Type B pancreatic cell (in vitro differentiated cells): ENCODE data around the gene ZDHHC7. TPM values are rescaled to one million over a fixed set of nuclear protein-coding genes. Genes with fewer than 3 reads are reported as not detected.
"Not testable (repeated sequence)": the region's sequence is repeated elsewhere in the genome, so short reads cannot be mapped to it uniquely, and the experiment has no call there.

ENCODE experiments used
- DNase-seq: peaks from one replicate; pipeline ENCODE4 v3.0.0; 2021; ENCODE audit warnings: mixed read lengths; ENCODE audit not compliant: unreplicated experiment; ENCODE audit errors: extremely low spot score
- H3K27ac Mint-ChIP-seq: 2 replicates; pipeline ENCODE4 v1.8.0; 2021; ENCODE audit warnings: mild to moderate bottlenecking, mixed read lengths
- H3K27me3 Mint-ChIP-seq: 2 replicates; pipeline ENCODE4 v1.8.0; 2021; ENCODE audit warnings: mixed read lengths
- H3K36me3 Mint-ChIP-seq: 2 replicates; pipeline ENCODE4 v1.8.0; 2021; ENCODE audit warnings: mixed read lengths
- H3K4me1 Mint-ChIP-seq: one replicate; pipeline ENCODE4 v1.8.0; 2021; ENCODE audit warnings: mixed read lengths; ENCODE audit not compliant: unreplicated experiment
- H3K4me3 Mint-ChIP-seq: 2 replicates; pipeline ENCODE4 v1.8.0; 2021; ENCODE audit warnings: mild to moderate bottlenecking, mixed read lengths
- H3K9me3 Mint-ChIP-seq: 2 replicates; pipeline ENCODE4 v1.8.0; 2021; ENCODE audit warnings: mixed read lengths
- CTCF ChIP-seq: fragments of 200-600 bp; sonication (generic); conservative IDR thresholded peaks from 2 replicates; pipeline ENCODE4 v1.5.0; 2021; ENCODE audit warnings: antibody characterized with exemption, mild to moderate bottlenecking
- total RNA-seq: library from RNA; stranded (reverse); gene quantifications from 2 replicates; pipeline ENCODE4 v1.2.1, GENCODE V29; 2021; ENCODE audit warnings: low replicate concordance

ZDHHC7 gene
- total RNA-seq, 1 donor from 2014 or later, result 47.1 TPM

- H3K4me3 Mint-ChIP-seq, result no peak overlapping the region
- H3K36me3 Mint-ChIP-seq, result no peaks in the 10 kb centered on the region
- peaks cover 4% of the 10 kb centered on the region for H3K4me1 Mint-ChIP-seq
- TF ChIP-seq CTCF, result no peak
- H3K27ac Mint-ChIP-seq, result no peak overlapping the region
- no peak for DNase-seq
- no peaks in the 10 kb centered on the region for H3K9me3 Mint-ChIP-seq
- peaks cover 3% of the 10 kb centered on the region for H3K27me3 Mint-ChIP-seq
These were observed 69.4 kb downstream of the ZDHHC7 start for GRCh38 chr16:84941921-84942320.

- H3K4me1 Mint-ChIP-seq, result peaks cover 4% of the 10 kb centered on the region
- no peak overlapping the region for H3K4me3 Mint-ChIP-seq
- H3K9me3 Mint-ChIP-seq, result no peaks in the 10 kb centered on the region
- no peaks in the 10 kb centered on the region for H3K36me3 Mint-ChIP-seq
- DNase-seq, result no peak
- H3K27me3 Mint-ChIP-seq, result peaks cover 3% of the 10 kb centered on the region
- no peak for TF ChIP-seq CTCF
- no peak overlapping the region for H3K27ac Mint-ChIP-seq
These were observed 70.4 kb downstream of the ZDHHC7 start for GRCh38 chr16:84940670-84941551.

- H3K9me3 Mint-ChIP-seq, H3K4me3 Mint-ChIP-seq: not testable (repeated sequence)
These were observed 72.7 kb downstream of the ZDHHC7 start for GRCh38 chr16:84938616-84939015.

GRCh38 chr16:84937196-84938005 is 73.9 kb downstream of the ZDHHC7 start:
- Mint-ChIP-seq H3K27ac (no peak overlapping the region), H3K36me3 (no peaks in the 10 kb centered on the region), H3K27me3 (peaks cover 3% of the 10 kb centered on the region), H3K9me3 (no peaks in the 10 kb centered on the region), H3K4me1 (peaks cover 5% of the 10 kb centered on the region), H3K4me3 (no peak overlapping the region)
- DNase-seq, result no peak
- TF ChIP-seq CTCF, result no peak

More at GRCh38 chr16:84938616-84939015, 72.7 kb downstream of the ZDHHC7 start:
- not testable (repeated sequence) for H3K27me3 Mint-ChIP-seq, H3K27ac Mint-ChIP-seq, H3K4me1 Mint-ChIP-seq, DNase-seq, H3K36me3 Mint-ChIP-seq

GRCh38 chr16:84933774-84934631 is 77.3 kb downstream of the ZDHHC7 start:
- H3K4me1 Mint-ChIP-seq, result peaks cover 21% of the 10 kb centered on the region
- DNase-seq, result no peak

More at GRCh38 chr16:84933774-84934631, 77.3 kb downstream of the ZDHHC7 start:
- Mint-ChIP-seq H3K36me3 (no peaks in the 10 kb centered on the region), H3K9me3 (no peaks in the 10 kb centered on the region), H3K4me3 (no peak overlapping the region), H3K27me3 (peaks cover 5% of the 10 kb centered on the region), H3K27ac (no peak overlapping the region)
- TF ChIP-seq CTCF, result no peak
